Measurements from ENCODE around the gene ACTL10. TPM values are rescaled to one million over a fixed set of nuclear protein-coding genes. Genes with fewer than 3 reads are reported as not detected.
A peak's percentile ranks its signal among the peaks of the same experiment; 100 is the strongest.

The ACTL10 gene
- total RNA-seq, 1 experiment from 2014 or later, result 1.3 TPM

- no peak for TF ChIP-seq STAT6 (CRISPR knock-in tag; conservative IDR thresholded peaks at IDR 0.05; ENCODE audit: low read depth)
- TF ChIP-seq SP1 (CRISPR knock-in tag; conservative IDR thresholded peaks at IDR 0.05), result no peak
- TF ChIP-seq AFF4 (CRISPR knock-in tag; IDR thresholded peaks at IDR 0.05; ENCODE audit: borderline replicate concordance), result no peak
- 0 out of 2 replicates have a peak, but pooled peaks have one; percentile 36 for TF ChIP-seq ETV6 (CRISPR knock-in tag; IDR thresholded peaks at IDR 0.05)
- no peak for TF ChIP-seq RORB (CRISPR knock-in tag; IDR thresholded peaks at IDR 0.05)
Observed at GRCh38 chr20:33653218-33653899, 13.4 kb upstream of the ACTL10 start (continued).

GRCh38 chr20:33653900-33654596, 12.7 kb upstream of the ACTL10 start:
- Mint-ChIP-seq H3K27me3 (ENCODE audit: low read depth) (no peaks in the 10 kb centered on the region), H3K4me3 (no peak overlapping the region), H3K36me3 (peaks cover 4% of the 10 kb centered on the region), H3K27ac (peak overlapping the region; percentile 48; the same call in 1 of the 2 replicates), H3K9me3 (no peaks in the 10 kb centered on the region), H3K4me1 (peaks cover 31% of the 10 kb centered on the region)
- CTCF ChIA-PET, result interaction anchor here (0.5 to 6.9 kb wide), 37 partner anchors 9 to 603 kb away, joined by 3 to 134 read pairs (median 5); partner anchors contain the start of genes ACTL10, C20orf144, CBFA2T2 and CDK5RAP1
- ATAC-seq (peak; percentile 8; the same call in 1 of the 2 replicates), DNase-seq (ENCODE audit: low spot score) (peak; percentile 32)
- POLR2A ChIA-PET, result interaction anchor here (2.0 to 4.6 kb wide), 2 partner anchors 9 to 13 kb away, joined by 9 to 24 read pairs; partner anchors contain the start of gene ACTL10
- TF ChIP-seq ZNF121 (CRISPR knock-in tag; IDR thresholded peaks at IDR 0.05), result no peak
- no peak for TF ChIP-seq CTCF (IDR thresholded peaks at IDR 0.05)
- no peak for TF ChIP-seq NR1H2 (CRISPR knock-in tag; IDR thresholded peaks at IDR 0.05)
- no peak for TF ChIP-seq PRDM15 (CRISPR knock-in tag; IDR thresholded peaks at IDR 0.05)
- no peak for TF ChIP-seq NR2C2 (CRISPR knock-in tag; IDR thresholded peaks at IDR 0.05)
- no peak for TF ChIP-seq E2F5 (CRISPR knock-in tag; IDR thresholded peaks at IDR 0.05)
- no peak for TF ChIP-seq ZNF317 (CRISPR knock-in tag; IDR thresholded peaks at IDR 0.05; ENCODE audit: borderline replicate concordance, low read depth)
- no peak for TF ChIP-seq JAZF1 (CRISPR knock-in tag; IDR thresholded peaks at IDR 0.05)
- no peak for TF ChIP-seq E2F1 (CRISPR knock-in tag; IDR thresholded peaks at IDR 0.05)
- no peak for TF ChIP-seq ETV6 (CRISPR knock-in tag; IDR thresholded peaks at IDR 0.05)
- no peak for TF ChIP-seq KAT7 (CRISPR knock-in tag; IDR thresholded peaks at IDR 0.05; ENCODE audit: borderline replicate concordance)
- no peak for TF ChIP-seq ATF3 (CRISPR knock-in tag; conservative IDR thresholded peaks at IDR 0.05)
- no peak for TF ChIP-seq FOXP1 (CRISPR knock-in tag; IDR thresholded peaks at IDR 0.05; ENCODE audit: borderline replicate concordance)

Data from WTC11 (cell line).